HepG2 (cell line): Measurements from ENCODE around the gene STMN1. TPM values are rescaled to one million over a fixed set of nuclear protein-coding genes. Genes with fewer than 3 reads are reported as not detected.

Source experiments
- ATAC-seq: fragments of 200-7000 bp; cut with Tn5 transposase; 3 replicates; pipeline ENCODE4 v1.9.1; 2020; ENCODE audit warnings: mild to moderate bottlenecking, moderate library complexity
- BruUV-seq: library from RNA; stranded (reverse); fragments of 400-500 nt; replicated peaks from 2 replicates; lab custom pipeline; 2021; lab: Mats Ljungman, UMichigan
- CTCF ChIA-PET: fragments of 300-600 bp; formaldehyde crosslinking; extraction: SDS; loops from one replicate; lab custom pipeline; 2021; ENCODE audit warnings: low total read pairs, inconsistent platforms, low intra/inter-chr PET ratio; lab: Yijun Ruan, JAX
- POLR2A ChIA-PET: fragments of 350-600 bp; sonication (Branson Sonifier 250); formaldehyde crosslinking; loops from one replicate; lab custom pipeline; 2020; ENCODE audit warnings: antibody characterized with exemption, inconsistent platforms; lab: Yijun Ruan, JAX
- DNase-seq: peaks from one replicate; pipeline ENCODE4 v3.0.0-alpha.2; 2015; ENCODE audit warnings: low spot score
- FAIRE-seq: peaks from 3 replicates; lab custom pipeline; 2011; peaks lifted over from hg19 to GRCh38; lab: Jason Lieb, UNC
- H2AFZ ChIP-seq: one replicate; pipeline ENCODE4 v1.6.1; 2011; ENCODE audit warnings: low read length, inconsistent platforms
- H3K27ac ChIP-seq: fragments of 300-600 bp; 3 replicates; pipeline ENCODE4 v1.8.0; 2011; ENCODE audit warnings: mixed run types, mild to moderate bottlenecking, mixed read lengths, low read length, inconsistent platforms; ENCODE audit not compliant: insufficient read depth; ENCODE audit errors: extremely low read length
- H3K27me3 ChIP-seq, 2 experiments: fragments of 200-600 bp in 1 of 2; 2 replicates in 1 of 2; 3 replicates in 1 of 2; pipeline versions ENCODE4 v1.6.0 to v1.8.0; 2011; ENCODE audit warnings: low read length in 2 of 2, mild to moderate bottlenecking in 2 of 2, moderate library complexity in 2 of 2, inconsistent platforms in 1 of 2; ENCODE audit not compliant: insufficient read depth in 2 of 2, control insufficient read depth in 1 of 2
- H3K36me3 ChIP-seq, 2 experiments: fragments of 200-600 bp in 1 of 2; replicated peaks in 1 of 2; 2 replicates in 1 of 2; 3 replicates in 1 of 2; pipeline versions ENCODE4 v1.5.1 to v1.8.0; 2011; ENCODE audit warnings: low read length in 2 of 2, inconsistent platforms in 1 of 2; ENCODE audit not compliant: insufficient read depth in 2 of 2, control insufficient read depth in 1 of 2
- H3K4me1 ChIP-seq: 2 replicates; pipeline ENCODE4 v1.5.1; 2012; ENCODE audit warnings: low read length, inconsistent platforms; ENCODE audit not compliant: insufficient read depth
- H3K4me2 ChIP-seq: 2 replicates; pipeline ENCODE4 v1.6.0; 2011; ENCODE audit warnings: low read depth, low read length, inconsistent platforms
- H3K4me3 ChIP-seq, 3 experiments: fragments of 200-600 bp in 1 of 3; sonication (generic), shearing (Covaris generic) in 1 of 3; replicated peaks in 1 of 3; 2 replicates each; pipeline ENCODE4 v1.5.1; 2011 to 2016; ENCODE audit warnings: low read length in 3 of 3, inconsistent platforms in 2 of 3, low read depth in 2 of 3, mild to moderate bottlenecking in 2 of 3, control low read depth in 1 of 3, mixed read lengths in 1 of 3; ENCODE audit not compliant: insufficient read depth in 1 of 3
- H3K79me2 ChIP-seq: one replicate; pipeline ENCODE4 v1.6.1; 2011; ENCODE audit warnings: low read length, inconsistent platforms; ENCODE audit not compliant: insufficient read depth
- H3K9ac ChIP-seq: 2 replicates; pipeline ENCODE4 v1.6.0; 2011; ENCODE audit warnings: mild to moderate bottlenecking, low read depth, low read length, inconsistent platforms; ENCODE audit not compliant: insufficient read depth
- H3K9me3 ChIP-seq: 2 replicates; pipeline ENCODE4 v1.5.1; 2012; ENCODE audit warnings: mild to moderate bottlenecking, low read length
- H4K20me1 ChIP-seq: 2 replicates; pipeline ENCODE4 v1.6.0; 2011; ENCODE audit warnings: inconsistent platforms, mild to moderate bottlenecking, low read length, moderate library complexity; ENCODE audit not compliant: insufficient read depth
- HIVEP1 ChIP-seq: sonication (generic); formaldehyde crosslinking; IDR thresholded peaks from 2 replicates; pipeline ENCODE4 v1.4.0; 2020; ENCODE audit warnings: mild to moderate bottlenecking, missing genetic modification reagents
- MNT ChIP-seq: fragments of 450-650 bp; IDR thresholded peaks from 2 replicates; pipeline ENCODE4 v1.6.1; 2016
- POLR2G ChIP-seq: fragments of 200-400 bp; formaldehyde crosslinking; IDR thresholded peaks from 2 replicates; pipeline ENCODE4 v1.6.1; 2018; ENCODE audit warnings: mild to moderate bottlenecking, low read depth, low read length, moderate library complexity
- TAF1 ChIP-seq: sonication (generic); formaldehyde crosslinking; IDR thresholded peaks from 2 replicates; pipeline ENCODE4 v1.4.0; 2020; ENCODE audit warnings: missing genetic modification reagents
- TMF1 ChIP-seq: sonication (generic); formaldehyde crosslinking; IDR thresholded peaks from 2 replicates; pipeline ENCODE4 v1.8.1; 2022; ENCODE audit warnings: low read depth, missing genetic modification reagents
- WIZ ChIP-seq: sonication (generic); formaldehyde crosslinking; IDR thresholded peaks from 2 replicates; pipeline ENCODE4 v1.5.1; 2020; ENCODE audit warnings: mild to moderate bottlenecking, missing genetic modification reagents
- ZSCAN9 ChIP-seq: IDR thresholded peaks from 2 replicates; pipeline ENCODE4 v1.6.1; 2016; ENCODE audit warnings: borderline replicate concordance
- WGBS: methylation state at CpG from one replicate; pipeline ENCODE4 v1.1.6; 2017; ENCODE audit warnings: low lambda C conversion rate; 5-methylcytosine and 5-hydroxymethylcytosine counted together
- in situ Hi-C: cut with HindIII; loops from 2 replicates; pipeline ENCODE4 v1.10.0; 2017; ENCODE audit warnings: low pct_unique_long_range_greater_than_20kb; ENCODE audit not compliant: extremely low pct_ligation_motif_present
- intact Hi-C: fragments of 100-400 bp; cut with micrococcal nuclease; formaldehyde crosslinking; loops from one replicate; pipeline ENCODE4 v1.10.0; 2022; ENCODE audit not compliant: unreplicated experiment
- polyA plus RNA-seq, 8 experiments: library from polyadenylated mRNA; depleted of rRNA in 3 of 8; stranded (reverse) in 7 of 8; unstranded in 1 of 8; fragments of >200 nt; fragmentation: Illumina TruSeq in 4 of 8; extraction: Trizol in 4 of 8; gene quantifications; 2 replicates each; pipeline versions ENCODE4 v1.2.1 to v1.2.3, GENCODE V29; 2011 to 2016; ENCODE audit warnings: low read depth in 4 of 8, missing spikeins in 1 of 8, mixed read lengths in 1 of 8; ENCODE audit not compliant: insufficient read depth in 1 of 8
- total RNA-seq, 5 experiments: library from RNA; depleted of rRNA; stranded (reverse); fragments of >200 nt; fragmentation: Illumina TruSeq; extraction: Trizol; gene quantifications; 2 replicates each; pipeline ENCODE4 v1.2.3, GENCODE V29; 2016; ENCODE audit warnings: low read depth in 1 of 5
- TF ChIP-seq, protein P1 (sequence below): sonication (generic); formaldehyde crosslinking; IDR thresholded peaks from 2 replicates; pipeline ENCODE4 v1.5.1; 2020; ENCODE audit warnings: mild to moderate bottlenecking, moderate library complexity, missing genetic modification reagents
- TF ChIP-seq, protein P2 (sequence below): sonication (generic); formaldehyde crosslinking; IDR thresholded peaks from 2 replicates; pipeline ENCODE4 v1.8.0; 2022; ENCODE audit warnings: missing genetic modification reagents, low read depth, mild to moderate bottlenecking, borderline replicate concordance

STMN1 gene
- total and polyA plus RNA-seq, 2 of the 13 experiments (the other 11 are each of a cell fraction or from before 2014, with no cell fraction given) = 45.9 to 409 TPM

- no peak for ATAC-seq
- in situ Hi-C loops (loop anchor here (5.0 to 10.0 kb wide), 2 partner anchors 99 to 266 kb away; partner anchors contain the start of genes C1orf232, PAFAH2 and ZNF593), intact Hi-C loops (no loop called here)
- peaks cover 6 to 52% of the 10 kb centered on the region in 2 experiments for H3K36me3 ChIP-seq
- no peak overlapping the region for H3K4me3 ChIP-seq
- peaks cover 17% of the 10 kb centered on the region for H3K4me1 ChIP-seq
- no TSS peak for BruUV-seq
- no peak overlapping the region for H2AFZ ChIP-seq
- H3K79me2 ChIP-seq = peaks cover 18% of the 10 kb centered on the region
- ChIA-PET CTCF (no interaction called here), POLR2A (no interaction called here)
- no peak overlapping the region for H3K9ac ChIP-seq
- TF ChIP-seq POLR2G = peak; percentile 35
- TF ChIP-seq HIVEP1 (CRISPR knock-in tag) = no peak
- H3K4me2 ChIP-seq = no peak overlapping the region
- H4K20me1 ChIP-seq = no peaks in the 10 kb centered on the region
- no peak for DNase-seq
- H3K9me3 ChIP-seq = no peaks in the 10 kb centered on the region
- FAIRE-seq = no peak
- WGBS = 100% methylated on average over 11 of the region's 11 CpGs
- no peak overlapping the region for H3K27ac ChIP-seq
- no peaks in the 10 kb centered on the region for H3K27me3 ChIP-seq
These were observed 7.8 kb downstream of the STMN1 start for GRCh38 chr1:25898223-25899015.

GRCh38 chr1:25897754-25898153 lies 8.5 kb downstream of the STMN1 start:
- in situ Hi-C loops = loop anchor here (5.0 to 10.0 kb wide), 2 partner anchors 100 to 267 kb away; partner anchors contain the start of genes C1orf232, PAFAH2 and ZNF593
- intact Hi-C loops = no loop called here
- no peak overlapping the region for H2AFZ ChIP-seq
- no peak overlapping the region for H3K4me2 ChIP-seq
- ChIA-PET CTCF (no interaction called here), POLR2A (no interaction called here)
- H3K27me3 ChIP-seq = no peaks in the 10 kb centered on the region
- no peak for ATAC-seq
- H3K4me3 ChIP-seq = no peak overlapping the region
- no peak for DNase-seq
- no peaks in the 10 kb centered on the region for H4K20me1 ChIP-seq
- WGBS = 98% methylated on average over 5 of the region's 5 CpGs
- peaks cover 4 to 46% of the 10 kb centered on the region in 2 experiments for H3K36me3 ChIP-seq
- H3K79me2 ChIP-seq = peaks cover 11% of the 10 kb centered on the region
- TF ChIP-seq MNT (peak; percentile 83), TMF1 (CRISPR knock-in tag) (no peak), WIZ (CRISPR knock-in tag) (no peak), TAF1 (CRISPR knock-in tag) (no peak), ZSCAN9 (CRISPR knock-in tag) (no peak)
- TF ChIP-seq, protein P1, sequence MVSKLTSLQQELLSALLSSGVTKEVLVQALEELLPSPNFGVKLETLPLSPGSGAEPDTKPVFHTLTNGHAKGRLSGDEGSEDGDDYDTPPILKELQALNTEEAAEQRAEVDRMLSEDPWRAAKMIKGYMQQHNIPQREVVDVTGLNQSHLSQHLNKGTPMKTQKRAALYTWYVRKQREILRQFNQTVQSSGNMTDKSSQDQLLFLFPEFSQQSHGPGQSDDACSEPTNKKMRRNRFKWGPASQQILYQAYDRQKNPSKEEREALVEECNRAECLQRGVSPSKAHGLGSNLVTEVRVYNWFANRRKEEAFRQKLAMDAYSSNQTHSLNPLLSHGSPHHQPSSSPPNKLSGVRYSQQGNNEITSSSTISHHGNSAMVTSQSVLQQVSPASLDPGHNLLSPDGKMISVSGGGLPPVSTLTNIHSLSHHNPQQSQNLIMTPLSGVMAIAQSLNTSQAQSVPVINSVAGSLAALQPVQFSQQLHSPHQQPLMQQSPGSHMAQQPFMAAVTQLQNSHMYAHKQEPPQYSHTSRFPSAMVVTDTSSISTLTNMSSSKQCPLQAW (CRISPR knock-in tag) = no peak
- TF ChIP-seq, protein P2, sequence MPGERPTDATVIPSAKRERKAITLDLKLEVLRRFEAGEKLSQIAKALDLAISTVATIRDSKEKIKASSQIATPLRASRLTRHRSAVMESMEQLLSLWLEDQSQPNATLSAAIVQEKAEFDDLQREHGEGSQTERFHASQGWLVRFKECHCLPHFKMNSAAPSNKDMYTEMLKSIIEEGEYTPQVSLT (CRISPR knock-in tag) = no peak
- FAIRE-seq = no peak
- no peaks in the 10 kb centered on the region for H3K9me3 ChIP-seq
- no peak overlapping the region for H3K9ac ChIP-seq
- BruUV-seq = no TSS peak
- peaks cover 10% of the 10 kb centered on the region for H3K4me1 ChIP-seq
- H3K27ac ChIP-seq = no peak overlapping the region
